Osteoblast (primary cell): ENCODE measurements around the gene CDT1. TPM values are rescaled to one million over a fixed set of nuclear protein-coding genes. Genes with fewer than 3 reads are reported as not detected.
"Not testable (repeated sequence)": the region's sequence is repeated elsewhere in the genome, so short reads cannot be mapped to it uniquely, and the experiment has no call there.

Experiments
- DNase-seq: peaks from one replicate; pipeline ENCODE4 v3.0.0; 2011; ENCODE audit warnings: low spot score, mixed read lengths; ENCODE audit not compliant: insufficient read length; ENCODE audit errors: missing footprints
- H2AFZ ChIP-seq: 2 replicates; pipeline ENCODE4 v1.6.0; 2011; ENCODE audit warnings: mild to moderate bottlenecking, low read length
- H3K27ac ChIP-seq: 2 replicates; pipeline ENCODE4 v1.5.1; 2011; ENCODE audit warnings: mild to moderate bottlenecking, low read depth, low read length, moderate library complexity
- H3K27me3 ChIP-seq: 2 replicates; pipeline ENCODE4 v1.6.0; 2012; ENCODE audit warnings: mild to moderate bottlenecking, control low read depth, inconsistent platforms, low read length, moderate library complexity; ENCODE audit not compliant: insufficient read depth
- H3K36me3 ChIP-seq: 2 replicates; pipeline ENCODE4 v1.5.1; 2011; ENCODE audit warnings: mild to moderate bottlenecking, low read length, control low read depth, moderate library complexity; ENCODE audit not compliant: insufficient read depth
- H3K4me1 ChIP-seq: 2 replicates; pipeline ENCODE4 v1.5.1; 2011; ENCODE audit warnings: mild to moderate bottlenecking, low read length, control low read depth, moderate library complexity; ENCODE audit not compliant: insufficient read depth
- H3K4me2 ChIP-seq: 2 replicates; pipeline ENCODE4 v1.6.0; 2011; ENCODE audit warnings: mild to moderate bottlenecking, low read length; ENCODE audit not compliant: insufficient read depth
- H3K4me3 ChIP-seq: fragments of 200-600 bp; sonication (generic); 3 replicates; pipeline ENCODE4 v1.5.1; 2012; ENCODE audit warnings: mild to moderate bottlenecking, low read length, inconsistent platforms; ENCODE audit not compliant: insufficient read depth
- H3K79me2 ChIP-seq: 2 replicates; pipeline ENCODE4 v1.6.0; 2012; ENCODE audit warnings: mild to moderate bottlenecking, low read length, control low read depth, inconsistent platforms; ENCODE audit not compliant: insufficient read depth
- H3K9me3 ChIP-seq: 2 replicates; pipeline ENCODE4 v1.5.1; 2011; ENCODE audit warnings: low read depth, low read length, control low read depth
- H4K20me1 ChIP-seq: 2 replicates; pipeline ENCODE4 v1.6.0; 2012; ENCODE audit warnings: mild to moderate bottlenecking, low read length, control low read depth; ENCODE audit not compliant: insufficient read depth
- total RNA-seq: library from RNA; depleted of rRNA; stranded (reverse); fragments of >200 nt; gene quantifications from 2 replicates; pipeline ENCODE4 v1.2.3, GENCODE V29; 2012
- TF ChIP-seq, protein P1 (sequence below): IDR thresholded peaks from 2 replicates; pipeline ENCODE4 v1.5.1; 2011; ENCODE audit warnings: mild to moderate bottlenecking, low read depth, low read length, moderate library complexity; ENCODE audit errors: extremely low read depth

CDT1 gene
- total RNA-seq, 1 donor: 2.9 TPM

GRCh38 chr16:88769617-88770460, 33.8 kb upstream of the CDT1 start:
- Histone ChIP-seq H3K27me3 (no peaks in the 10 kb centered on the region), H4K20me1 (peaks cover 77% of the 10 kb centered on the region), H3K9me3 (no peaks in the 10 kb centered on the region), H3K4me3 (peak overlapping the region; percentile 19), H3K79me2 (peaks cover 92% of the 10 kb centered on the region), H3K4me2 (peak overlapping the region; percentile 60), H3K36me3 (no peaks in the 10 kb centered on the region), H3K27ac (peak overlapping the region; percentile 80), H2AFZ (no peak overlapping the region), H3K4me1 (peaks cover 75% of the 10 kb centered on the region)
- peak; percentile 90 for DNase-seq
- TF ChIP-seq, protein P1, sequence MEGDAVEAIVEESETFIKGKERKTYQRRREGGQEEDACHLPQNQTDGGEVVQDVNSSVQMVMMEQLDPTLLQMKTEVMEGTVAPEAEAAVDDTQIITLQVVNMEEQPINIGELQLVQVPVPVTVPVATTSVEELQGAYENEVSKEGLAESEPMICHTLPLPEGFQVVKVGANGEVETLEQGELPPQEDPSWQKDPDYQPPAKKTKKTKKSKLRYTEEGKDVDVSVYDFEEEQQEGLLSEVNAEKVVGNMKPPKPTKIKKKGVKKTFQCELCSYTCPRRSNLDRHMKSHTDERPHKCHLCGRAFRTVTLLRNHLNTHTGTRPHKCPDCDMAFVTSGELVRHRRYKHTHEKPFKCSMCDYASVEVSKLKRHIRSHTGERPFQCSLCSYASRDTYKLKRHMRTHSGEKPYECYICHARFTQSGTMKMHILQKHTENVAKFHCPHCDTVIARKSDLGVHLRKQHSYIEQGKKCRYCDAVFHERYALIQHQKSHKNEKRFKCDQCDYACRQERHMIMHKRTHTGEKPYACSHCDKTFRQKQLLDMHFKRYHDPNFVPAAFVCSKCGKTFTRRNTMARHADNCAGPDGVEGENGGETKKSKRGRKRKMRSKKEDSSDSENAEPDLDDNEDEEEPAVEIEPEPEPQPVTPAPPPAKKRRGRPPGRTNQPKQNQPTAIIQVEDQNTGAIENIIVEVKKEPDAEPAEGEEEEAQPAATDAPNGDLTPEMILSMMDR: no peak

DNA sequence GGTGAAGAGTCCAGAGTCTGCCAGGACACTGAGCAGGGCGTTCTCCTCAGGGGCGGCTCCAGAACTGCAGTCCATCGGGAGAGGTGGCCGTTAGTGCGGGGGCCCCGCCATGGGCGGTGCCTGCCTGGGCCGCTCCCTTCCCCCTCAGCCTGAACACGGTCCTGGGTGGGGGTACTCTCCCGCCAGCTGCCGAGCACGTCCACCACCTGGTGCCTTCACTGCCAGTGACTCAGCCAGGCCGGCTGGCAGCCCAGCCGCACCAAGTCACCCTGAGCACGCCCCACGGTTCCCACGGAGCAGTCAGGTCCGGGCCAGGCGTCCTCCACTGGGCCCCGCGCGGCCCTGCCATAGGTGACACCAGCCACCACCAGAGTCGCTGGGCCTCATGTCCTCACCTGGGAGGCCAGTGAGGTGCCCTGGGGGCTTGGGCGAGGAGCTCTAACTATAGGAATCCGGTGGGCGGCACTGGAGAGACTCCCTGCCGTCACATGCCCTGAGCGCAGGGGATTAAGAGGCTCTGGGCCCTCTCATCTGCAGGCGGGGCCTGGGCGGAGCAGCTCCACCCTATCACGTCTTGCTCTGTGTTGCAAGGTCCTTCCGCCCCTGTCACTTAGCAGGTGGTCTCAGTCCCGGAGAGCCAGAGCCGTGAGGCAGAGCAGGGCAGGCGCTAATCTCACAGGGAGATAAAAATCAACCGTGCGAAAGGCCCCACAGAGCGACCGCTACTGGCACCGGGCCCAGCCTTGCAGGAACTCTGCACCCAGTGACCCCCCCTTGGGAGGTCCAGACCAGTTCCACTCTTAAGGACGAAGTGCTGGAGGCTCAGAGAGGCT, 32.9 kb upstream of the CDT1 start:
- Histone ChIP-seq H4K20me1 (peaks cover 74% of the 10 kb centered on the region), H3K9me3 (no peaks in the 10 kb centered on the region), H2AFZ (no peak overlapping the region), H3K4me3 (peak overlapping the region; percentile 19), H3K27ac (peak overlapping the region; percentile 80), H3K36me3 (no peaks in the 10 kb centered on the region), H3K27me3 (no peaks in the 10 kb centered on the region), H3K4me2 (peak overlapping the region; percentile 60), H3K79me2 (peaks cover 92% of the 10 kb centered on the region), H3K4me1 (peaks cover 70% of the 10 kb centered on the region)
- TF ChIP-seq, protein P1: no peak
- DNase-seq: peak; percentile 93

DNA sequence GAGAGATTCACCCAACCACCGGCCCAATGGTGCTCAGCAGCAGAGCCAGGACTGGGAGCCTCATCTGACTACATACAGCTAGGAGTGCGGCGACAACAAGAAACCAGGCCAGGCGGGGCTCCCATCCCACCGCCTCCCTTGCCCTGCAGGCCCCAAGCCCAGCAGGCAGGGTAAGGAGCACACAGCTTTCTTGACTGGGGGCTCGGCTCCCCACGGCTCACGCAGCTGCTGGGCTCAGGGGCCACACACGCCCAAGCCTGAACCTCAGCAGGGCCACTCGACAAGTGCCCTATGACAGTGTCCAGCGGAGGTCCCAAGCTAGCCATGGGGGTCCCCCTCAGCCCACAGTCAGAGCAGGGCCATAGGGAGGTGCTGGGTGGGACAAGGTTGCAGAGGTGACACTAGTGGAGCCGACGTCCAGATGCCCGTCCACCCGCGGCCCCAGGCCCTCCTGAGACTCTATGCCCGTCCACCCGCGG, 32.3 kb upstream of the CDT1 start:
- Histone ChIP-seq H3K4me2 (peak overlapping the region; percentile 60), H4K20me1 (peaks cover 74% of the 10 kb centered on the region), H3K27me3 (no peaks in the 10 kb centered on the region), H3K9me3 (no peaks in the 10 kb centered on the region), H3K79me2 (peaks cover 91% of the 10 kb centered on the region), H3K36me3 (no peaks in the 10 kb centered on the region), H3K27ac (peak overlapping the region; percentile 80), H3K4me1 (peaks cover 70% of the 10 kb centered on the region), H3K4me3 (no peak overlapping the region), H2AFZ (no peak overlapping the region)
- no peak for DNase-seq
- TF ChIP-seq, protein P1: no peak

GRCh38 chr16:88771781-88772180, 31.8 kb upstream of the CDT1 start:
- peaks cover 70% of the 10 kb centered on the region for H3K4me1 ChIP-seq
- peaks cover 69% of the 10 kb centered on the region for H4K20me1 ChIP-seq
- H3K27me3 ChIP-seq, H3K36me3 ChIP-seq, H2AFZ ChIP-seq, DNase-seq, H3K9me3 ChIP-seq, H3K4me3 ChIP-seq, H3K4me2 ChIP-seq: not testable (repeated sequence)
- peak overlapping the region; percentile 67 for H3K27ac ChIP-seq
- H3K79me2 ChIP-seq: peaks cover 91% of the 10 kb centered on the region
